Transverse colon (tissue), 4 donors: Measurements from ENCODE around the gene PGAP6. TPM values are rescaled to one million over a fixed set of nuclear protein-coding genes. Genes with fewer than 3 reads are reported as not detected.
"Not testable (repeated sequence)": the region's sequence is repeated elsewhere in the genome, so short reads cannot be mapped to it uniquely, and the experiment has no call there.

Experiments
- DNase-seq: peaks from one replicate; pipeline ENCODE4 v3.0.0-alpha.2; 2019
- H3K27ac ChIP-seq, 4 donors: fragments of 200-600 bp; sonication (generic); 2 replicates each; pipeline ENCODE4 v1.5.1; 2016 to 2018; ENCODE audit warnings: inconsistent platforms in 4 of 4
- H3K27me3 ChIP-seq: fragments of 200-600 bp; sonication (generic); 2 replicates; pipeline ENCODE4 v1.5.1; 2017; ENCODE audit warnings: inconsistent platforms
- H3K36me3 ChIP-seq, 4 donors: fragments of 200-600 bp; sonication (generic); 2 replicates each; pipeline ENCODE4 v1.5.1; 2017 to 2019; ENCODE audit warnings: inconsistent platforms in 4 of 4
- H3K4me1 ChIP-seq, 4 donors: fragments of 200-600 bp; sonication (generic); 2 replicates each; pipeline ENCODE4 v1.5.1; 2017 to 2020; ENCODE audit warnings: inconsistent platforms in 4 of 4
- H3K4me3 ChIP-seq, 4 donors: fragments of 200-600 bp; sonication (generic); 1 replicate in 1 of 4; 2 replicates in 3 of 4; pipeline versions ENCODE4 v1.5.1 to v1.6.1; 2017 to 2019; ENCODE audit warnings: inconsistent platforms in 4 of 4
- H3K9me3 ChIP-seq, 2 donors: fragments of 200-600 bp; sonication (generic); 2 replicates each; pipeline ENCODE4 v1.5.1; 2017 to 2019; ENCODE audit warnings: inconsistent platforms in 2 of 2
- EP300 ChIP-seq: sonication (generic); formaldehyde crosslinking; IDR thresholded peaks from one replicate; pipeline ENCODE4 v1.6.1; 2017; ENCODE audit warnings: antibody characterized with exemption, low read depth
- POLR2A ChIP-seq: fragments of 450-650 bp; IDR thresholded peaks from one replicate; pipeline ENCODE4 v1.6.1; 2016; ENCODE audit warnings: antibody characterized with exemption, mild to moderate bottlenecking, moderate library complexity
- POLR2AphosphoS5 ChIP-seq, 3 donors: sonication (generic); formaldehyde crosslinking; IDR thresholded peaks; one replicate each; pipeline ENCODE4 v1.6.1; 2016; ENCODE audit warnings: antibody characterized with exemption in 3 of 3
- WGBS, 2 donors: methylation state at CpG; one replicate each; pipeline ENCODE4 v1.1.5; 2018; ENCODE audit warnings: low coverage in 1 of 2; 5-methylcytosine and 5-hydroxymethylcytosine counted together
- in situ Hi-C, 4 donors: fragments of 200-750 bp; cut with MboI; loops; one replicate each; pipeline versions ENCODE4 v1.15.0 to v1.15.1; 2017; ENCODE audit warnings: low sequenced_read_pairs in 3 of 4, low pct_ligation_motif_present in 1 of 4, low pct_unique_long_range_greater_than_20kb in 1 of 4
- intact Hi-C: fragments of 100-400 bp; cut with DNase I; formaldehyde crosslinking; loops from one replicate; pipeline ENCODE4 v1.15.1; 2023; ENCODE audit warnings: low total_unique reads
- total RNA-seq, 4 donors: library from RNA; depleted of rRNA; stranded (reverse); fragments of >200 nt; gene quantifications; one replicate each; pipeline ENCODE4 v1.1.0, GENCODE V29; 2016
- TF ChIP-seq, protein P1 (sequence below), 5 experiments: fragments of 200-600 bp in 3 of 5; fragments of 450-650 bp in 2 of 5; sonication (generic) in 3 of 5; IDR thresholded peaks; 1 replicate in 2 of 5; 2 replicates in 3 of 5; pipeline ENCODE4 v1.5.1; 2016 to 2017; ENCODE audit warnings: antibody characterized with exemption in 5 of 5, inconsistent platforms in 3 of 5, mild to moderate bottlenecking in 2 of 5, moderate library complexity in 1 of 5

PGAP6 gene
- total RNA-seq, 4 donors from 2014 or later = 105 to 300 (median 179) TPM

DNA sequence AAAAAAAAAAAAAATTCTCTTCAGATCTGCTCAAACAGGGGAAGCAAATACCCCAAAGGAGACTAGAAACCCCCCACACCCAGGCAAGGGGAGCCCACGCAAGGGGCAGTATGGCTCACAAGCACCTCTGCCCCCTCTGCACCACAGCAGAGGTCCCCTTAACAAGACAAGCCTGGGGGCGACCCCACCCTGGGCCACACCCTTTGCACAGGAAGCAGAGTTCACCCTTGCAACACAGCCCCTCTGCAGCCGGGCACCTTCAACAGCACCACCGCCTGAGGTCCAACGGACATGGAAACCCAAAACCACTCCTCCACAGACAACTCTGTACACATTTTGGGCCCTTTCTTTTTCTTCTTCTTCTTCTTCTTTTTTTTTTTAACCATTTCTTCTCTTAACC, 42.1 kb downstream of the PGAP6 start:
- WGBS, 2 donors = 56 to 60% methylated on average over 1 to 5 of the region's 5 CpGs
- no peak overlapping the region for H3K27ac ChIP-seq
- intact Hi-C loops = no loop called here
- peaks cover 0 to 18% (median 11%) of the 10 kb centered on the region in 4 donors for H3K4me1 ChIP-seq
- TF ChIP-seq POLR2AphosphoS5 (IDR thresholded peaks at IDR 0.05) (no peak), POLR2A (no peak), EP300 (no peak)
- TF ChIP-seq, protein P1, sequence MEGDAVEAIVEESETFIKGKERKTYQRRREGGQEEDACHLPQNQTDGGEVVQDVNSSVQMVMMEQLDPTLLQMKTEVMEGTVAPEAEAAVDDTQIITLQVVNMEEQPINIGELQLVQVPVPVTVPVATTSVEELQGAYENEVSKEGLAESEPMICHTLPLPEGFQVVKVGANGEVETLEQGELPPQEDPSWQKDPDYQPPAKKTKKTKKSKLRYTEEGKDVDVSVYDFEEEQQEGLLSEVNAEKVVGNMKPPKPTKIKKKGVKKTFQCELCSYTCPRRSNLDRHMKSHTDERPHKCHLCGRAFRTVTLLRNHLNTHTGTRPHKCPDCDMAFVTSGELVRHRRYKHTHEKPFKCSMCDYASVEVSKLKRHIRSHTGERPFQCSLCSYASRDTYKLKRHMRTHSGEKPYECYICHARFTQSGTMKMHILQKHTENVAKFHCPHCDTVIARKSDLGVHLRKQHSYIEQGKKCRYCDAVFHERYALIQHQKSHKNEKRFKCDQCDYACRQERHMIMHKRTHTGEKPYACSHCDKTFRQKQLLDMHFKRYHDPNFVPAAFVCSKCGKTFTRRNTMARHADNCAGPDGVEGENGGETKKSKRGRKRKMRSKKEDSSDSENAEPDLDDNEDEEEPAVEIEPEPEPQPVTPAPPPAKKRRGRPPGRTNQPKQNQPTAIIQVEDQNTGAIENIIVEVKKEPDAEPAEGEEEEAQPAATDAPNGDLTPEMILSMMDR (IDR thresholded peaks at IDR 0.05) = no peak
- no peak overlapping the region for H3K4me3 ChIP-seq
- no peaks in the 10 kb centered on the region for H3K9me3 ChIP-seq
- DNase-seq = peak; percentile 44
- H3K36me3 ChIP-seq = peaks cover 0 to 2% (median 0%) of the 10 kb centered on the region in 4 donors
- in situ Hi-C loops = no loop called here
- no peaks in the 10 kb centered on the region for H3K27me3 ChIP-seq

DNA sequence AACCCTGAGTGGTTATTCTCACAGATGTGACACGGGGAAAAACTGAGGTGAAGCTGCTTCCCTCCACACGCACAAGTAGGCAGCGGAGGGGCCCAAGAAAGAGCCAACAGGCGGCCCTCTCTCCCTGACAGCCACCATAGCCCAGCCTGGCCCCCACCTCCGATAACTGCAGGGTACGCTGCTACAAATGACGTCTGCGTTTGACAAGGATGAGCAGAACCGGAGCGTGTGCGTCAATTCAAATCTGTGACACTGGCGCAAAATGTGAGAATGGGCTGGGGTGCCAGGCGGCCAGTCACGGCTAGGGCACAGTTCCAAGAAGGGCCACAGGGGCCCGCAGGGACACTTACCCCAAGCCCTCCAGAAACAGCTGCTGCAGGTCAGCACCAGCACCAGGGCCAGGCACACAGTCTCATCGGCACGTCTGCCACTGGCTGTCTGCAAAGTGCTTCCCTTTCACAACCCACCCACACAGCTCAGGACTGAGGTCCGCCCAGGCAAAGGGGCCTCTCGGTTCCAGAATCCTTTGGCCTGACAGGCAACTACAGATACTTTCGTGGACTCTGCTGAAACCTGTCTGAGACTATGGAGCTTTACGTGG, 43.7 kb downstream of the PGAP6 start:
- H3K4me3 ChIP-seq = no peak overlapping the region
- no peaks in the 10 kb centered on the region for H3K9me3 ChIP-seq
- H3K27ac ChIP-seq = no peak overlapping the region
- peaks cover 0 to 18% (median 11%) of the 10 kb centered on the region in 4 donors for H3K4me1 ChIP-seq
- intact Hi-C loops = no loop called here
- H3K36me3 ChIP-seq = no peaks in the 10 kb centered on the region
- DNase-seq = no peak
- in situ Hi-C loops = no loop called here
- no peaks in the 10 kb centered on the region for H3K27me3 ChIP-seq
- TF ChIP-seq, protein P1 (IDR thresholded peaks at IDR 0.05) = no peak
- no peak for TF ChIP-seq EP300
- TF ChIP-seq POLR2A = no peak
- TF ChIP-seq POLR2AphosphoS5 (IDR thresholded peaks at IDR 0.05) = no peak
- 86% methylated on average over 1 to 21 of the region's 21 CpGs for WGBS, 2 donors

DNA sequence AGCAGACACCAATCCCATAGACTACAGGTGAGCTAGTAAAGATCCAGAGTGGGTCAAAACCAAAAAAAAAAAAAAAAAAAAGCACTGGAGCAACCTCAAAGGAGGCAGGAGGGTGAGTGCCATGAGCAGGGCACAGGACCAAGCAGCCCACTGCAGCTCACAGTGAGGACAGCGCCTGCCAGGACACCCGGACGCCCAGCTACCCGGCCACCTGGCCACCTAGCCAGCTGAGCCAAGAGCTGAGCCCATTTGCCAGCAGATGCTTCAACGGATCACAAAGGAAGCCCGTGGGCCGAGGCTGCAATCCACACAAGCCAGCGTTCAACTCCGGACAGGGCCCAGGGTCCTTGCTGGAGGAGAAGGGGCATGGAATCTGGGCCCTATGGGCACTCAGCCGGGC, 44.3 kb downstream of the PGAP6 start:
- in situ Hi-C loops (no loop called here), intact Hi-C loops (no loop called here)
- Histone ChIP-seq H3K27me3 (no peaks in the 10 kb centered on the region), H3K27ac (no peak overlapping the region), H3K4me3 (no peak overlapping the region), H3K4me1 (peaks cover 0 to 18% (median 11%) of the 10 kb centered on the region in 4 donors), H3K36me3 (no peaks in the 10 kb centered on the region), H3K9me3 (no peaks in the 10 kb centered on the region)
- no peak for DNase-seq
- 88% methylated on average over 10 of the region's 10 CpGs; no CpG with 5 or more reads in 1 of the 2 donors for WGBS, 2 donors
- no peak for TF ChIP-seq POLR2A
- TF ChIP-seq POLR2AphosphoS5 (IDR thresholded peaks at IDR 0.05) = no peak
- TF ChIP-seq EP300 = no peak
- TF ChIP-seq, protein P1 (IDR thresholded peaks at IDR 0.05) = no peak

DNA sequence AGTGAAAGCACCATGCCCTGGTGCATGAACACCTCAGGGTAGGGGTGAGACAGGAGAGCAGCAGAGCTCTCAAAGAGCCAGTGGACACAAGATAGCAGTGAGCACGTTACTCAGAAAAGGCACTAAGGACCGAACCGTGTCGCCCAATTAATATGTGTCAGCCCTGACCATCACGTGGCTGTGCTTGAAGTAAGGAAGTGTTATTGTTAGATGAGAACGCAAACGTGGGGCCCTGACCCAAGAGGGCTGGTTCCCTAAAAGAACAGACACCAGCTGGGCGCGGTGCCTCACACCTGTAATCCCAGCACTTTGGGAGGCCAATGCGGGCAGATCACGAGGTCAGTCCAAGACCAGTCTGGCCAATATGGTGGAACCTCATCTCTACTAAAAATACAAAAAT, 45.5 kb downstream of the PGAP6 start:
- Histone ChIP-seq H3K36me3 (no peaks in the 10 kb centered on the region), H3K4me3 (no peak overlapping the region), H3K4me1 (peaks cover 0 to 28% (median 17%) of the 10 kb centered on the region in 4 donors), H3K27ac (no peak overlapping the region), H3K27me3 (no peaks in the 10 kb centered on the region), H3K9me3 (no peaks in the 10 kb centered on the region)
- in situ Hi-C loops = no loop called here
- TF ChIP-seq, protein P1 (IDR thresholded peaks at IDR 0.05) = no peak
- TF ChIP-seq POLR2AphosphoS5 (IDR thresholded peaks at IDR 0.05) (no peak), POLR2A (no peak), EP300 (no peak)
- 83% methylated on average over 11 of the region's 11 CpGs; no CpG with 5 or more reads in 1 of the 2 donors for WGBS, 2 donors
- DNase-seq = no peak
- intact Hi-C loops = no loop called here

DNA sequence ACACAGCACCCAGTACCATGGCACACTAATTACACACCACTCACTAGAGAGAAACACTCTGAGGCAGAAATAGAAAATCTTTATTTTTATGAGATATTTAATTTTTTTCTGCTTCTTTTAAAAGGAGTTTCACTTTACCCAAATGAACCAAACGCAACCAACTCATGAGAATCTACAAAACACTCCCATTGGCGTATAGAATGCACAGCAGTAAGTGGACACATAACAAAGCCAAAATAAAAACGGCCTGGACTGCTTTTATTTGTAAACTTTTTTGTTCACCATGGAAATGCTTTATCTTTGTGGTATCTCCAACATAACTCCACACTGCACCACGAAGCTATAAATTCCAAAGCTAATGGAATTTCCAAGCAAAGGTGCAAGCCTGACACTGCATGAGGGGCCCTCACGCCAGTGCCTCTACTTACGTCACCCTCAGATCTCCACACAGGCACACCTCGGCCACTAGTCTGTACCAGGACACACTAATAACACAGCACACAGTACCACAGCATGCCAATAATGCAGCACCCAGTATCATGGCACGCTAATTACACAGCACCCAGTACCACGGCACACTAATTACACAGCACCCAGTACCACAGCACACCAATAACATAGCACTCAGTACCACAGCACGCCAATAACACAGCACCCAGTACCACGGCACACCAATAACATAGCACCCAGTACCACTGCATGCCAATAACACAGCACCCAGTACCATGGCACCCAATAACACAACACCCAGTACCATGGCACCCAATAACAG, 46.7 kb downstream of the PGAP6 start:
- DNase-seq, H3K27me3 ChIP-seq, intact Hi-C loops, in situ Hi-C loops, H3K27ac ChIP-seq, H3K4me3 ChIP-seq, H3K9me3 ChIP-seq, H3K36me3 ChIP-seq: not testable (repeated sequence)
- peaks cover 9 to 36% (median 25%) of the 10 kb centered on the region in 4 donors for H3K4me1 ChIP-seq
- 83 to 84% methylated on average over 4 to 11 of the region's 11 CpGs for WGBS, 2 donors

DNA sequence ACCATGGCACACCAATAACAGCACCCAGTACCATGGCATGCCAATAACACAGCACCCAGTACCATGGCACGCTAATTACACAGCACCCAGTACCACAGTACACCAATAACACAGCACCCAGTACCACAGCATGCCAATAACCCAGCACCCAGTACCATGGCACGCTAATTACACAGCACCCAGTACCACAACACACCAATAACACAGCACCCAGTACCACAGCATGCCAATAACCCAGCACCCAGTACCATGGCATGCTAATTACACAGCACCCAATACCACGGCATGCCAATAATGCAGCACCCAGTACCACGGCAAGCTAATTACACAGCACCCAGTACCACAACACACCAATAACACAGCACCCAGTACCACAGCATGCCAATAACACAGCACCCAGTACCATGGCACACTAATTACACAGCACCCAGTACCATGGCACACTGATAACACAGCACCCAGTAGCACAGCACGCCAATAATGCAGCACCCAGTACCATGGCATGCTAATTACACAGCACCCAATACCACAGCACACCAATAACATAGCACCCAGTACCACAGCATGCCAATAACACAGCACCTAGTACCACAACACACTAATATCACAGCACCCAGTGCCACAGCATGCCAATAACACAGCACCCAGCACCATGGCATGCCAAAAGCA, 47.5 kb downstream of the PGAP6 start:
- H3K36me3 ChIP-seq, H3K27ac ChIP-seq, in situ Hi-C loops, H3K27me3 ChIP-seq, H3K9me3 ChIP-seq, DNase-seq, H3K4me3 ChIP-seq, intact Hi-C loops: not testable (repeated sequence)
- WGBS, 2 donors = 78 to 87% methylated on average over 3 to 5 of the region's 5 CpGs
- peaks cover 9 to 34% (median 19%) of the 10 kb centered on the region in 4 donors for H3K4me1 ChIP-seq
